ENCODE measurements around the gene ZNF280A.
A peak's percentile ranks its signal among the peaks of the same experiment; 100 is the strongest.
"Not testable (repeated sequence)": the region's sequence is repeated elsewhere in the genome, so short reads cannot be mapped to it uniquely, and the experiment has no call there.

The ZNF280A gene

GRCh38 chr22:22515890-22516289 lies 4.2 kb downstream of the ZNF280A start:
- no peaks in the 10 kb centered on the region for H3K9me3 ChIP-seq
- no peak overlapping the region for H3K4me2 ChIP-seq
- H3K36me3 ChIP-seq = no peaks in the 10 kb centered on the region
- no peak overlapping the region for H3K9ac ChIP-seq
- peaks cover 7% of the 10 kb centered on the region for H3K4me1 ChIP-seq
- no peaks in the 10 kb centered on the region for H3K27me3 ChIP-seq
- H4K20me1 ChIP-seq = no peaks in the 10 kb centered on the region
- H3K4me3 ChIP-seq = no peak overlapping the region
- no peak for TF ChIP-seq Cebpa-rat (IDR thresholded peaks at IDR 0.05)
- H3K27ac ChIP-seq = no peak overlapping the region

- H3K9me3 ChIP-seq, H3K4me2 ChIP-seq, H3K27ac ChIP-seq, H3K4me3 ChIP-seq, H3K4me1 ChIP-seq, H4K20me1 ChIP-seq, H3K9ac ChIP-seq, H3K27me3 ChIP-seq, H3K36me3 ChIP-seq: not testable (repeated sequence)
Observed at GRCh38 chr22:22514431-22514830, 5.6 kb downstream of the ZNF280A start.

GRCh38 chr22:22513619-22514018 lies 6.5 kb downstream of the ZNF280A start:
- Histone ChIP-seq H3K36me3 (no peaks in the 10 kb centered on the region), H3K9me3 (peaks cover 15% of the 10 kb centered on the region), H3K4me1 (peaks cover 6% of the 10 kb centered on the region), H3K27ac (no peak overlapping the region), H3K4me2 (no peak overlapping the region), H3K9ac (no peak overlapping the region), H3K27me3 (no peaks in the 10 kb centered on the region), H3K4me3 (no peak overlapping the region), H4K20me1 (no peaks in the 10 kb centered on the region)
- no peak for TF ChIP-seq Cebpa-rat (IDR thresholded peaks at IDR 0.05)

- H3K4me1 ChIP-seq = peaks cover 8% of the 10 kb centered on the region
- H3K27me3 ChIP-seq = no peaks in the 10 kb centered on the region
- H3K27ac ChIP-seq = no peak overlapping the region
- no peak overlapping the region for H3K9ac ChIP-seq
- H3K9me3 ChIP-seq = peaks cover 15% of the 10 kb centered on the region
- H3K4me2 ChIP-seq = no peak overlapping the region
- H3K4me3 ChIP-seq = no peak overlapping the region
- H3K36me3 ChIP-seq = no peaks in the 10 kb centered on the region
- TF ChIP-seq Cebpa-rat (IDR thresholded peaks at IDR 0.05) = no peak
- no peaks in the 10 kb centered on the region for H4K20me1 ChIP-seq
Observed at GRCh38 chr22:22512951-22513350, 7.1 kb downstream of the ZNF280A start.

DNA sequence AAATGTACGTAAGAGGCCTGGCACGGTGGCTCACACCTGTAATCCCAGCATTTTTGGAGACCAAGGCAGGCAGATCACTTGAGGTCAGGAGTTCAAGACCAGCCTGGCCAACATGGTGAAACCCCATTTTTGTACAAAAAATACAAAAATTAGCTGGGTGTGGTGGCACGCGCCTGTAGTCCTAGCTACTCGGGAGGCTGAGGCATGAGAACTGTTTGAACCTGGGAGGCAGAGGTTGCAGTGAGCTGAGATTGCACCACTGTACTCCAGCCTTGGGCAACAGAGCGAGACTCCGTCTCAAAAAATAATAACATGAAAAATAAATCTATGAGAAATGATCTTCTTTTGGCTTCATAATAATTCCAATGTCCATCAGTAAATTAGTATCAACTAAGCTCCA lies 9.2 kb downstream of the ZNF280A start:
- not testable (repeated sequence) for H4K20me1 ChIP-seq, H3K27me3 ChIP-seq, H3K9ac ChIP-seq, H3K27ac ChIP-seq, H3K4me2 ChIP-seq, H3K4me3 ChIP-seq
- Histone ChIP-seq H3K4me1 (peaks cover 16% of the 10 kb centered on the region), H3K36me3 (peaks cover 12% of the 10 kb centered on the region; the same call in 1 of the 2 replicates), H3K9me3 (peaks cover 15% of the 10 kb centered on the region)

DNA sequence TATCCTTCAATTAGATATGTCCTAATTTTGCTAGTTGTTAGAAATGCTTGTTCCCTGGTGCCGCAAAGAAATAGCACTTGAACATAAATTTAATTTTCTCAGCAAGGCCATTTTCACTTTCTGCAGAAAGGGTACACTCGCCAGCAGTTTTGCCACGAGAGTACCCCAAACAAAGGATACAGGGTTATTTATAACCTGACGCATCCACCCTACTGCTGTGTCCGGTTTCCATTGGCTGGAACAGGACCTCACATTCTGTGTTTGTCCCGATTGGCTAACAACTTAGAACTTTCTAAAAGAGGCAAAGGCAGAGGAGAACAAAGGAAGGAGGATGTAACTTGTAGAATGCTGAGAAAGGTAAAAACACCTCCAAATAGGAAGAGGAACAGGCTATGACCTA lies 10.2 kb downstream of the ZNF280A start:
- H3K9ac ChIP-seq, H4K20me1 ChIP-seq, H3K4me3 ChIP-seq, H3K27me3 ChIP-seq, H3K4me2 ChIP-seq, H3K27ac ChIP-seq: not testable (repeated sequence)
- peaks cover 15% of the 10 kb centered on the region for H3K9me3 ChIP-seq
- H3K4me1 ChIP-seq = peaks cover 16% of the 10 kb centered on the region
- H3K36me3 ChIP-seq = peaks cover 20% of the 10 kb centered on the region

DNA sequence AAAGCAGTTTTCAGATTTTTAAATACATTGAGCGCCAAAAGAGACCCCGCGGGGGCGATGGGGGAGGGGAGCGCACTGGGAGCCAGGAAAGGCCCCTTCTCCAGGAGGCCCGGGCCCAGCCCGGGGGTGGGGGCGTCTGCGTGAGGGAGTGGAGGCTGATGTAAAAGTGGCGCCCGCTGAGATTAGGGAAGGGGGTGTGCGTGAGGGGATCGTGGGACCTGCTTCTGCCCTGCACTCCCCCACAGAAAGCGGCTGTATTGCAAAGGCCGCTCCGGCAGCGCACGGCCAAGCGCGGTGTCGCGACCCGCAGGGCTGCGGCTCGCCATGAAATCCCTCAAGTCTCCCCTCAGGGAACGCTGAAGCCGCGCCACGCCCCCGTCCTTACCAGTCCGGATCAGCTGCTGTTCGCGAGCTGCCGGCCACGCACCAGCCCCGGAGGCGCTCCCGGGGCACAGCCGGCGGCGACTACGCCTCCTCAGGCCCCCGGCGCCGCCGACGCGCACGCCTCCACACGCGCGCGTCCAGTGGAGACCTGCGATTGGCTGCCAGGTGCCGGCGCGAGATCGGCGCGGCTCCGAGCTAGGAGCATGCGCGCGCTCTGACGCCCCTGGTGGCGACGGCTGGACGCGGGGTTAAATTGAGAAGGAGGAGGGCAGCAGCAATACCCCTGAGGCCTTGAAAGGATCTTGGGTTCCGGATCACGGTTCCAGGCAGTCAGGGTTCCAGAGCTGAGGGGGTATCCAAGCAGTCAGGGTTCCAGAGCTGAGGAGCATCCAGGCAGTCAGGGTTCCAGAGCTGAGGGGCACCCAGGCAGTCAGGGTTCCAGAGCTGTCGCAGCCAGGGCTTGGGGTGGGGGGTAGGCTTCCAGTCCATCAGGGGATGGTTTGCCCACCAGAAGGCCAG lies 11.5 kb downstream of the ZNF280A start, which contains the start of gene ZNF280B:
ZNF280B (minus strand) TSS at position 469 of the 903 bp plus-strand sequence. CDS start 19,344 bp downstream, outside the sequence.
- H3K27ac ChIP-seq = peak within 1 kb of the TSS; percentile 65
- peaks cover 15% of the 10 kb centered on the region for H3K9me3 ChIP-seq
- H3K27me3 ChIP-seq = no peaks in the 10 kb centered on the region
- H3K4me1 ChIP-seq = peaks cover 16% of the 10 kb centered on the region
- H3K4me2 ChIP-seq = peak within 1 kb of the TSS; percentile 97
- H3K9ac ChIP-seq = peak within 1 kb of the TSS; percentile 80
- no peak for TF ChIP-seq Cebpa-rat (IDR thresholded peaks at IDR 0.05)
- H3K36me3 ChIP-seq = peaks cover 31% of the 10 kb centered on the region
- H3K4me3 ChIP-seq = peak within 1 kb of the TSS; percentile 81
- H4K20me1 ChIP-seq = no peaks in the 10 kb centered on the region

- no peaks in the 10 kb centered on the region for H3K27me3 ChIP-seq
- peak overlapping the region; percentile 65 for H3K27ac ChIP-seq
- H3K4me3 ChIP-seq = peak overlapping the region; percentile 81
- peak overlapping the region; percentile 97 for H3K4me2 ChIP-seq
- H3K36me3 ChIP-seq = peaks cover 35% of the 10 kb centered on the region
- no peak for TF ChIP-seq Cebpa-rat (IDR thresholded peaks at IDR 0.05)
- no peaks in the 10 kb centered on the region for H4K20me1 ChIP-seq
- peaks cover 15% of the 10 kb centered on the region for H3K9me3 ChIP-seq
- peaks cover 16% of the 10 kb centered on the region for H3K4me1 ChIP-seq
- peak overlapping the region; percentile 80 for H3K9ac ChIP-seq
Observed at GRCh38 chr22:22507743-22508273, 12.3 kb downstream of the ZNF280A start.

DNA sequence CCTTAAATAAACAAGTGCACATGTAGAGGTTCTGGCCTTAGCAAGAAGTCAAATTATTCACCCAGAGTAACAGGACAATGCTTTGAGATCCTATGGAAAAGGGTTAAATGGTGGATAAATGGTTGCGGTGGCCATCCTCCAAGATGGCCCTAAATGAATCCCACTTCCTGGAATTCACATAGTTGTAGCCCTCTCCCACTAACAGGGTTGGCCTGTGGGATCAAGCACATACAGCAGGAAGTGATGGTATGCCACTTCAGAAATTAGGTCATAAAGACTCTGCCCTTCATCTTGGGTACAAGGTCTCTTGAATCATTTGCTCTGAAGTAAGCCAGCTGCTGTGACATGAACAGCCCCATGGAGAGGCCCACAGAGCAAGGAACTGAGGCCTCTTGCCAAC lies 13.3 kb downstream of the ZNF280A start:
- no peaks in the 10 kb centered on the region for H4K20me1 ChIP-seq
- H3K4me3 ChIP-seq = no peak overlapping the region
- H3K4me1 ChIP-seq = peaks cover 16% of the 10 kb centered on the region
- no peak overlapping the region for H3K9ac ChIP-seq
- H3K36me3 ChIP-seq = peaks cover 40% of the 10 kb centered on the region
- peaks cover 15% of the 10 kb centered on the region for H3K9me3 ChIP-seq
- H3K27me3 ChIP-seq = no peaks in the 10 kb centered on the region
- no peak overlapping the region for H3K27ac ChIP-seq
- H3K4me2 ChIP-seq = no peak overlapping the region
- TF ChIP-seq Cebpa-rat (IDR thresholded peaks at IDR 0.05) = no peak

DNA sequence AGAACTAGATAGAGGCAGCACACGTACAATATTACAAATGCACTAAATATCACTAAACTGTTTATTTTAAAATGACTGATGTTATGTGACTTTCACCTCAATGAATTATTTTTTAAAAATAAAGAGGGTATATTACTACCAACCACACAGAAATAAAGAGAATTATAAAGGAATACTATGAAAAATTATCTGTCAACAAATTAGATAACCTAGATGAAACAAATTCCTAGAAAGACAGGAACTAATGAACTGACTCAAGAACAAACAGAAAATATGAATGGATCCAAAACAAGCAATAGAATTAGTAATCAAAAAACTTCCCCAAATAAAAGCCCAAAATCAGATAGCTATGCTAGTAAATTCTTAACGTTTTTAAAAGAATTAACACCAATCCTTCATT lies 21.8 kb downstream of the ZNF280A start:
- H3K27me3 ChIP-seq = no peaks in the 10 kb centered on the region

DNA sequence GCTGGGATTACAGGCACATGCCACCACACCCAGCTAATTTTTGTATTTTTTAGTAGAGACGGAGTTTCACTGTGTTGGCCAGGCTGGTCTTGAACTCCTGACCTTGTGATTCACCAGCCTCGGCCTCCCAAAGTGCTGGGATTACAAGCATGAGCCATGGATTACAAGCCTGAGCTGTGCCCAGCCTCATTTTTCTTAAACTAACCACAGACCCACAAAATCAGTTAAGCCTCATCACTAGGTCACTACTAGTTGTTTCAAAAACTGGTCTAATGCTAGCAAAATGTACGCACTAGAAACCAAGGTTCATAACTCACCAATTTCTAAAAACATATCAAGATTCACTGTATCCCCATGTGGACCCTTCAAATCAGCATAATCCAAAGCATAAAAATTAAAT lies 28.5 kb downstream of the ZNF280A start:
- not testable (repeated sequence) for H4K20me1 ChIP-seq, H3K27ac ChIP-seq, H3K9ac ChIP-seq, H3K4me3 ChIP-seq, H3K4me2 ChIP-seq, H3K27me3 ChIP-seq, H3K4me1 ChIP-seq, H3K9me3 ChIP-seq
- peaks cover 57% of the 10 kb centered on the region for H3K36me3 ChIP-seq

More for the DNA sequence above, 21.8 kb downstream of the ZNF280A start:
- Histone ChIP-seq H3K9ac (no peak overlapping the region), H3K27ac (no peak overlapping the region), H3K4me3 (no peak overlapping the region), H3K4me2 (no peak overlapping the region), H3K4me1 (no peaks in the 10 kb centered on the region), H3K36me3 (peaks cover 31% of the 10 kb centered on the region), H4K20me1 (no peaks in the 10 kb centered on the region), H3K9me3 (no peaks in the 10 kb centered on the region)
- no peak for TF ChIP-seq Cebpa-rat (IDR thresholded peaks at IDR 0.05)
